CD8-positive, alpha-beta memory T cell (primary cell): Measurements from ENCODE around the gene SPATA1. TPM values are rescaled to one million over a fixed set of nuclear protein-coding genes. Genes with fewer than 3 reads are reported as not detected.

ENCODE experiments used
- CTCF ChIA-PET: fragments of 350-600 bp; sonication (Branson Sonifier 250); formaldehyde crosslinking; loops from one replicate; lab custom pipeline; 2021; ENCODE audit warnings: antibody characterized with exemption; lab: Charles Lee
- POLR2A ChIA-PET: fragments of 350-600 bp; sonication (Branson Sonifier 250); formaldehyde crosslinking; loops from one replicate; lab custom pipeline; 2021; ENCODE audit warnings: antibody characterized with exemption; lab: Charles Lee
- DNase-seq, 5 donors: peaks; one replicate each; pipeline versions ENCODE4 v3.0.0 to v3.0.0-alpha.2; 2020 to 2022; ENCODE audit warnings: mixed read lengths in 1 of 5
- H3K27ac ChIP-seq: one replicate; pipeline ENCODE4 v1.7.0; 2013; ENCODE audit warnings: low read depth, mild to moderate bottlenecking, low read length, moderate library complexity
- H3K27me3 ChIP-seq: 2 replicates; pipeline ENCODE4 v1.7.0; 2013; ENCODE audit warnings: low read length, mild to moderate bottlenecking; ENCODE audit not compliant: insufficient read depth, poor library complexity, severe bottlenecking
- H3K36me3 ChIP-seq: 2 replicates; pipeline ENCODE4 v1.7.0; 2013; ENCODE audit warnings: mild to moderate bottlenecking, low read length, moderate library complexity; ENCODE audit not compliant: insufficient read depth
- H3K4me1 ChIP-seq: 2 replicates; pipeline ENCODE4 v1.7.0; 2013; ENCODE audit warnings: mild to moderate bottlenecking, low read length, moderate library complexity; ENCODE audit not compliant: insufficient read depth
- H3K4me3 ChIP-seq: 2 replicates; pipeline ENCODE4 v1.7.0; 2013; ENCODE audit warnings: mild to moderate bottlenecking, low read length
- H3K9me3 ChIP-seq: 2 replicates; pipeline ENCODE4 v1.7.0; 2013; ENCODE audit warnings: mild to moderate bottlenecking, low read length
- H3K27ac Mint-ChIP-seq, 8 donors: one replicate each; pipeline ENCODE4 v1.8.0; 2020 to 2021; ENCODE audit warnings: mixed read lengths in 8 of 8, mild to moderate bottlenecking in 6 of 8, inconsistent platforms in 3 of 8, moderate library complexity in 3 of 8
- H3K27me3 Mint-ChIP-seq, 2 donors: one replicate each; pipeline ENCODE4 v1.8.0; 2020 to 2021; ENCODE audit warnings: mixed read lengths in 2 of 2, mild to moderate bottlenecking in 1 of 2, moderate library complexity in 1 of 2
- H3K36me3 Mint-ChIP-seq, 3 donors: one replicate each; pipeline ENCODE4 v1.8.0; 2020 to 2021; ENCODE audit warnings: mixed read lengths in 3 of 3, inconsistent platforms in 1 of 3, mild to moderate bottlenecking in 1 of 3
- H3K4me1 Mint-ChIP-seq, 3 donors: one replicate each; pipeline ENCODE4 v1.8.0; 2020 to 2021; ENCODE audit warnings: mixed read lengths in 3 of 3, inconsistent platforms in 1 of 3, mild to moderate bottlenecking in 1 of 3
- H3K4me3 Mint-ChIP-seq, 7 donors: one replicate each; pipeline ENCODE4 v1.8.0; 2020 to 2021; ENCODE audit warnings: mixed read lengths in 7 of 7, mild to moderate bottlenecking in 6 of 7, moderate library complexity in 4 of 7, inconsistent platforms in 2 of 7
- H3K9me3 Mint-ChIP-seq, 5 donors: one replicate each; pipeline ENCODE4 v1.8.0; 2020 to 2022; ENCODE audit warnings: mixed read lengths in 5 of 5, mild to moderate bottlenecking in 3 of 5, moderate library complexity in 2 of 5, inconsistent platforms in 1 of 5
- polyA plus RNA-seq: library from polyadenylated mRNA; unstranded; fragments of 300-500 nt; fragmentation: Illumina TruSeq; gene quantifications from one replicate; pipeline ENCODE4 v1.2.3, GENCODE V29; 2021
- total RNA-seq, 2 experiments: library from RNA; stranded (reverse); gene quantifications; one replicate each; pipeline ENCODE4 v1.2.3, GENCODE V29; 2021

Gene SPATA1
- total and polyA plus RNA-seq, 3 experiments from 2014 or later: 0.55 to 0.69 TPM; not detected in 1

GRCh38 chr1:84611091-84611490, 104.9 kb downstream of the SPATA1 start:
- POLR2A ChIA-PET: no interaction called here
- DNase-seq: no peak
- Histone ChIP-seq H3K27ac (no peak overlapping the region), H3K4me1 (no peaks in the 10 kb centered on the region), H3K4me3 (no peak overlapping the region), H3K36me3 (no peaks in the 10 kb centered on the region), H3K27me3 (no peaks in the 10 kb centered on the region), H3K9me3 (no peaks in the 10 kb centered on the region)
- H3K4me3 Mint-ChIP-seq: no peak overlapping the region
- peak overlapping the region in 2 of 8 donors; percentile 38 to 55 for H3K27ac Mint-ChIP-seq
- peaks cover 0 to 7% (median 7%) of the 10 kb centered on the region in 3 donors for H3K4me1 Mint-ChIP-seq
- CTCF ChIA-PET: interaction anchor here (1.4 kb wide), 1 partner anchor 8 kb away, joined by 4 read pairs; no protein-coding TSS in a partner anchor
- H3K36me3 Mint-ChIP-seq: peaks cover 0 to 9% (median 2%) of the 10 kb centered on the region in 3 donors
- peaks cover 4 to 10% (median 8%) of the 10 kb centered on the region in 5 donors for H3K9me3 Mint-ChIP-seq
- peaks cover 3 to 24% of the 10 kb centered on the region in 2 donors for H3K27me3 Mint-ChIP-seq

GRCh38 chr1:84611796-84612195, 105.6 kb downstream of the SPATA1 start:
- ChIA-PET CTCF (interaction anchor here (1.1 to 1.4 kb wide), 2 partner anchors 8 to 9 kb away, joined by 4 read pairs; no protein-coding TSS in a partner anchor), POLR2A (no interaction called here)
- H3K9me3 ChIP-seq: no peaks in the 10 kb centered on the region
- Mint-ChIP-seq H3K4me3 (peak overlapping the region in 1 of 7 donors; percentile 27), H3K36me3 (peaks cover 0 to 4% (median 0%) of the 10 kb centered on the region in 3 donors), H3K27me3 (peaks cover 0 to 19% of the 10 kb centered on the region in 2 donors), H3K9me3 (peaks cover 0 to 3% (median under 1%) of the 10 kb centered on the region in 5 donors), H3K27ac (peak overlapping the region in 4 of 8 donors; percentile 7 to 55 (median 33)), H3K4me1 (peaks cover 0 to 7% (median 7%) of the 10 kb centered on the region in 3 donors)
- H3K4me1 ChIP-seq: no peaks in the 10 kb centered on the region
- H3K27ac ChIP-seq: no peak overlapping the region
- H3K4me3 ChIP-seq: no peak overlapping the region
- peak in 1 of 5 donors; percentile 53 for DNase-seq
- no peaks in the 10 kb centered on the region for H3K36me3 ChIP-seq
- no peaks in the 10 kb centered on the region for H3K27me3 ChIP-seq

DNA sequence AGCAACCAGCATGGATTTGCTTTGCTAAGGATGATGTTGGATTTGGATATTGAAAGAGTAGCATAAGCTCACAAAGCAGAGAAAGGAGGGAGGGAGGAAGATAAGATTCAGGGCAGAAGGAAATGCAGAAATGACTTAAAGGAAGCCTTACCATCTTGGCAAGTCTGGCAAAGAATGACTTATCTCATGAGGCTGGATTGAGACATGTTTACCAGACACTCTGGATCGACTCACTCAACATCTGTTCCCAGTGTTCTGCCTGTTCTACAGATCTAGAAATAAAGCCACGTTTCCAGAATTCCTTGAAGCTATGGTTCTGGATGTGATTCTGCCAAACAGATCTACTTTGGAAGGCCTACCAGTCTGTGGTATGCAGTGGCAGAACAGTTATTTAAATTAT, 106.8 kb downstream of the SPATA1 start:
- Histone ChIP-seq H3K36me3 (no peaks in the 10 kb centered on the region), H3K27me3 (no peaks in the 10 kb centered on the region), H3K4me1 (no peaks in the 10 kb centered on the region), H3K9me3 (no peaks in the 10 kb centered on the region), H3K27ac (no peak overlapping the region), H3K4me3 (no peak overlapping the region)
- H3K27me3 Mint-ChIP-seq: peaks cover 0 to 12% of the 10 kb centered on the region in 2 donors
- no peak for DNase-seq
- ChIA-PET POLR2A (no interaction called here), CTCF (interaction anchor here (0.7 to 1.5 kb wide), 4 partner anchors 7 to 171 kb away, joined by 3 to 4 read pairs (median 4); no protein-coding TSS in a partner anchor)
- peaks cover 0 to 7% (median 7%) of the 10 kb centered on the region in 3 donors for H3K4me1 Mint-ChIP-seq
- no peak overlapping the region for H3K4me3 Mint-ChIP-seq
- peaks cover 0 to 4% (median 0%) of the 10 kb centered on the region in 3 donors for H3K36me3 Mint-ChIP-seq
- H3K9me3 Mint-ChIP-seq: peaks cover 0 to 3% (median 0%) of the 10 kb centered on the region in 5 donors
- H3K27ac Mint-ChIP-seq: no peak overlapping the region

DNA sequence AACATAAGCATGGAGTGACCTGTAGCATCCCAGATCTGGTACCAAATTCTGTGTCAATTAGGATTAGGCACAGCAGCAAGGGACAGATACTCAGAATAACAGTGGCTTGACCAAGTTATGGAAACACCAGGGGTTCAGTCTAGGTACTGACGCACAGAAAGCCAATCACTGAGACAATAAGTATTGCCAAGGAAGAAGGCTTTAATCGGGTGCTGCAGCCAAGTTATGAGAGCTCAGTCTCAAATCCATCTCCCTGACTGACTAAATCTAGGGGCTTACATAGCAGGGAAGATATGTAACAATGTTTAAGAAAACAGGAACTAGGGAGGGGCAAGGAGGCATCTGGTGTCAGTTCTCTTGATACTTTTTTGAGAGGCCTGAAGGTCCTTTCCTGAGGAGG, 107.7 kb downstream of the SPATA1 start:
- Histone ChIP-seq H3K27me3 (no peaks in the 10 kb centered on the region), H3K9me3 (no peaks in the 10 kb centered on the region), H3K4me3 (no peak overlapping the region), H3K27ac (no peak overlapping the region), H3K36me3 (no peaks in the 10 kb centered on the region), H3K4me1 (no peaks in the 10 kb centered on the region)
- peaks cover 0 to 3% (median 0%) of the 10 kb centered on the region in 5 donors for H3K9me3 Mint-ChIP-seq
- DNase-seq: no peak
- H3K36me3 Mint-ChIP-seq: peaks cover 0 to 4% (median 0%) of the 10 kb centered on the region in 3 donors
- POLR2A ChIA-PET: no interaction called here
- peaks cover 0 to 7% (median 7%) of the 10 kb centered on the region in 3 donors for H3K4me1 Mint-ChIP-seq
- CTCF ChIA-PET: interaction anchor here (1.5 to 1.6 kb wide), 2 partner anchors 12 to 172 kb away, joined by 3 to 4 read pairs; no protein-coding TSS in a partner anchor
- no peak overlapping the region for H3K27ac Mint-ChIP-seq
- H3K27me3 Mint-ChIP-seq: peaks cover 0 to 10% of the 10 kb centered on the region in 2 donors
- H3K4me3 Mint-ChIP-seq: no peak overlapping the region

DNA sequence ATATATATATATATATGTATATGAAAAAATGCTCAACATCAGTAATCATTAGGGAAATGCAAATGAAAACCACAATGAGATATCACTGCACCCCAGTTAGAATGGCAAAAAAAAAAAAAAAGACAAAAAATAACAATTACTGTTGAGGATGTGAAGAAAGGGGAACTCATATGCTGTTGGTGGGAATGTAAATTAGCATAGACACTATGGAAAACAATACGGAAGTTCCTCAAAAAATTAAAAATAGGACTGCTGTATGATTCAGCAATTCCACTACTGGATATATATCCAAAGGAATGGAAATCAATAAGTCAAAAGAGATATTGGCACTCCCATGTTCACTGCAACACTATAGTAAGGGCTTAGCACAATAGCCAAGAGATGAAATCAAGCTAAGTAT, 109.6 kb downstream of the SPATA1 start:
- Histone ChIP-seq H3K27ac (no peak overlapping the region), H3K9me3 (no peaks in the 10 kb centered on the region), H3K4me3 (no peak overlapping the region), H3K36me3 (no peaks in the 10 kb centered on the region), H3K27me3 (no peaks in the 10 kb centered on the region), H3K4me1 (no peaks in the 10 kb centered on the region)
- Mint-ChIP-seq H3K27ac (no peak overlapping the region), H3K9me3 (peaks cover 0 to 3% (median 0%) of the 10 kb centered on the region in 5 donors), H3K4me1 (peaks cover 5 to 17% (median 11%) of the 10 kb centered on the region in 3 donors), H3K4me3 (no peak overlapping the region), H3K36me3 (peaks cover 0 to 2% (median under 1%) of the 10 kb centered on the region in 3 donors), H3K27me3 (peaks cover 0 to 18% of the 10 kb centered on the region in 2 donors)
- ChIA-PET POLR2A (no interaction called here), CTCF (no interaction called here)
- no peak for DNase-seq

Other genes starting within 250 kb of the SPATA1 start
- gene SAMD13, start 204.7 kb upstream of the SPATA1 start, total RNA-seq: under 1 TPM; 0.35 to 0.39 TPM
- gene SAMD13, start 204.7 kb upstream of the SPATA1 start, polyA plus RNA-seq: 0.48 TPM
- gene DNASE2B, start 107.9 kb upstream of the SPATA1 start, total RNA-seq: not detected
- not detected for gene DNASE2B, start 107.9 kb upstream of the SPATA1 start, polyA plus RNA-seq
- 10 to 100 TPM; 60.1 to 63.5 TPM for gene RPF1, start 27.1 kb upstream of the SPATA1 start, total RNA-seq
- gene RPF1, start 27.1 kb upstream of the SPATA1 start, polyA plus RNA-seq: 59.7 TPM
- 100 to 1,000 TPM; 123 to 128 TPM for gene GNG5, start 195 bp downstream of the SPATA1 start, total RNA-seq
- 249 TPM for gene GNG5, start 195 bp downstream of the SPATA1 start, polyA plus RNA-seq
- gene CTBS, start 68.1 kb downstream of the SPATA1 start, total RNA-seq: 1 to 10 TPM; 8.8 to 9.1 TPM
- 18.3 TPM for gene CTBS, start 68.1 kb downstream of the SPATA1 start, polyA plus RNA-seq
- gene SSX2IP, start 184.1 kb downstream of the SPATA1 start, total RNA-seq: 10 to 100 TPM; 10.4 to 11.4 TPM
- 8.5 TPM for gene SSX2IP, start 184.1 kb downstream of the SPATA1 start, polyA plus RNA-seq